Measurements from ENCODE around the gene ZNF22.
"Not testable (repeated sequence)": the region's sequence is repeated elsewhere in the genome, so short reads cannot be mapped to it uniquely, and the experiment has no call there.

Gene ZNF22

GRCh38 chr10:44992732-44993225 is 7.9 kb upstream of the ZNF22 start:
- DNase-seq, result no peak

- DNase-seq, result no peak
Measured at GRCh38 chr10:44993226-44993921, 7.3 kb upstream of the ZNF22 start.

- DNase-seq, result no peak
Measured at GRCh38 chr10:44993922-44994751, 6.6 kb upstream of the ZNF22 start.

- no peak for DNase-seq
Measured at GRCh38 chr10:44994752-44995530, 5.8 kb upstream of the ZNF22 start.

- DNase-seq, result peak in 1 of 2 donors; percentile 10
Measured at GRCh38 chr10:44995581-44995913, 5.2 kb upstream of the ZNF22 start.

- no peak for DNase-seq
Measured at GRCh38 chr10:44995914-44996669, 4.6 kb upstream of the ZNF22 start.

GRCh38 chr10:44997105-44997748 is 3.5 kb upstream of the ZNF22 start:
- no peak for DNase-seq

- DNase-seq, result no peak
Measured at GRCh38 chr10:44998146-44998631, 2.5 kb upstream of the ZNF22 start.

GRCh38 chr10:45000138-45000751 is 478 bp upstream of the ZNF22 start:
- no peak for DNase-seq

- peak; percentile 53 to 55 for DNase-seq
Measured at GRCh38 chr10:45001381-45002148, 842 bp downstream of the ZNF22 start.

- no peak for DNase-seq
Measured at GRCh38 chr10:45003432-45004000, 2.8 kb downstream of the ZNF22 start.

- DNase-seq, result no peak
Measured at GRCh38 chr10:45004661-45005060, 3.9 kb downstream of the ZNF22 start.

- no peak for DNase-seq
Measured at GRCh38 chr10:45005284-45005683, 4.6 kb downstream of the ZNF22 start.

- DNase-seq, result no peak
Measured at GRCh38 chr10:45006276-45007030, 5.7 kb downstream of the ZNF22 start.

- DNase-seq, result peak in 1 of 2 donors; percentile 75
Measured at GRCh38 chr10:45008524-45009161, 7.9 kb downstream of the ZNF22 start.

GRCh38 chr10:45014557-45014956 is 13.8 kb downstream of the ZNF22 start:
- DNase-seq, result not testable (repeated sequence)

- no peak for DNase-seq
Measured at GRCh38 chr10:45015590-45015989, 14.9 kb downstream of the ZNF22 start.

GRCh38 chr10:45023426-45023825 is 22.7 kb downstream of the ZNF22 start:
- DNase-seq, result no peak

- no peak for DNase-seq
Measured at GRCh38 chr10:45034301-45034700, 33.6 kb downstream of the ZNF22 start.
